T-helper 1 cell treated with Interleukin-12 subunit alpha and Interleukin-12 subunit beta and Interleukin-4 antibody, amounts not matched to agents 30 μg/mL and 1 μg/mL, for 36 hours (primary cell): ENCODE measurements around the gene CDKN2D.
"Not testable (repeated sequence)": the region's sequence is repeated elsewhere in the genome, so short reads cannot be mapped to it uniquely, and the experiment has no call there.

ENCODE experiments used
- H3K27ac Mint-ChIP-seq: one replicate; pipeline ENCODE4 v1.8.0; 2021; ENCODE audit warnings: mild to moderate bottlenecking, mixed read lengths
- H3K27me3 Mint-ChIP-seq: one replicate; pipeline ENCODE4 v1.8.0; 2021; ENCODE audit warnings: low read depth, mixed read lengths
- H3K36me3 Mint-ChIP-seq: one replicate; pipeline ENCODE4 v1.8.0; 2021; ENCODE audit warnings: low read depth, mixed read lengths
- H3K4me1 Mint-ChIP-seq: one replicate; pipeline ENCODE4 v1.8.0; 2021; ENCODE audit warnings: low read depth, mixed read lengths
- H3K4me3 Mint-ChIP-seq: one replicate; pipeline ENCODE4 v1.8.0; 2021; ENCODE audit warnings: mild to moderate bottlenecking, moderate library complexity, mixed read lengths
- H3K9me3 Mint-ChIP-seq: one replicate; pipeline ENCODE4 v1.8.0; 2021; ENCODE audit warnings: mixed read lengths

CDKN2D gene

DNA sequence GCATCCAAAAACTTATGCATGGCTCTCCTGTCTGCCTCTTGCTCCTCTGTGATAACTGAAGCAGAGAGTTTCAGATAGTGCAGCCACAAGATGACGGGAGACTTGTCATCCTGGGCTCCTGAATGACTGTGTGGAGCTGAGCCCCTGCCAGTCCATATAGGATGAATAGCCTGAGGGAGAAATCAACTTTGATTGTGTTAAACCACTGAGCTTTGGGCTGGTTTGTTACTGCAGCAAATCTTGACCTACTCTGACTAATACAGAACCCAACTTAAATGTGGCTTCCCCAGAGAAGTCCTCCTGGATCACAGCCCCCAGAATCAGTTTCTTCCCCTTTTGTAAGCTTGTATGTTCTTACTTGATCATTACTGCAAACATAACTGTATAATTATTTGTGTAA is 36.3 kb downstream of the CDKN2D start:
- peaks cover 3% of the 10 kb centered on the region for H3K9me3 Mint-ChIP-seq
- no peaks in the 10 kb centered on the region for H3K36me3 Mint-ChIP-seq
- H3K27ac Mint-ChIP-seq = no peak overlapping the region
- H3K4me1 Mint-ChIP-seq = no peaks in the 10 kb centered on the region
- no peak overlapping the region for H3K4me3 Mint-ChIP-seq
- peaks cover 27% of the 10 kb centered on the region for H3K27me3 Mint-ChIP-seq

DNA sequence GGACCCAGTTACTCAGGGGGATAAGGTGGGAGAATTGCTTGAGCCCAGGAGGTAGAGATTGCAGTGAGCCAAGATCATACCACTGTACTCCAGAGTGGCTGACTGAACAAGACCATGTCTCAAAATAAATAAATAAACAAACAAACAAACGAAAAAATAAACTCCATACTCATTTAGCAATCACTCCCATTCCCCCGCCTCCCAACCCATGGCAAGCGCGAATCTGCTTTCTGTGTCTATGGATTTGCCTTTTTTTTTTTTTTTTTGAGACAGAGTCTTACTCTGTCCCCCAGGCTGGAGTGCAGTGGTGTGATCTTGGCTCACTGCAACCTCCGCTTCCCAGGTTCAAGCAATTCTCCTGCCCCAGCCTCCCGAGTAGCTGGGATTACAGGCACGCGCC is 41.9 kb downstream of the CDKN2D start:
- peaks cover 12% of the 10 kb centered on the region for H3K27me3 Mint-ChIP-seq
- H3K4me3 Mint-ChIP-seq, H3K9me3 Mint-ChIP-seq, H3K36me3 Mint-ChIP-seq, H3K4me1 Mint-ChIP-seq, H3K27ac Mint-ChIP-seq: not testable (repeated sequence)

DNA sequence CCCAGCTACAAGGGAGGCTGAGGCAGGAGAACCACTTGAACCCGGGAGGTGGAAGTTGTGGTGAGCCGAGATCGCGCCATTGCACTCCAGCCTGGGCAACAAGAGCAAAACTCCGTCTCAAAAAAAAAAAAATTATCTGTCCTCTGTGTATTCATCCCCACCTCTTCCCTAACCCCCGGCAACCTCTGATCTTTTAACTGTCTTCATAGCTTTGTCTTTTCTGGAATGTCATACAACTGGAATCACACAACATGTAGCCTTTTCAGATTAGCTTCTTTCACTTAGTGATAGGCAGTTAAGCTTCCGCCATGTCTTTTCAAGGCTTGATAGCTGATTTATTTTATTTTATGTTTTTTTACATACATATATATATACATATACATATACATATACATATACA is 43.1 kb downstream of the CDKN2D start:
- no peak overlapping the region for H3K27ac Mint-ChIP-seq
- no peaks in the 10 kb centered on the region for H3K9me3 Mint-ChIP-seq
- H3K4me3 Mint-ChIP-seq = no peak overlapping the region
- H3K27me3 Mint-ChIP-seq = peaks cover 15% of the 10 kb centered on the region
- no peaks in the 10 kb centered on the region for H3K4me1 Mint-ChIP-seq
- H3K36me3 Mint-ChIP-seq = no peaks in the 10 kb centered on the region

DNA sequence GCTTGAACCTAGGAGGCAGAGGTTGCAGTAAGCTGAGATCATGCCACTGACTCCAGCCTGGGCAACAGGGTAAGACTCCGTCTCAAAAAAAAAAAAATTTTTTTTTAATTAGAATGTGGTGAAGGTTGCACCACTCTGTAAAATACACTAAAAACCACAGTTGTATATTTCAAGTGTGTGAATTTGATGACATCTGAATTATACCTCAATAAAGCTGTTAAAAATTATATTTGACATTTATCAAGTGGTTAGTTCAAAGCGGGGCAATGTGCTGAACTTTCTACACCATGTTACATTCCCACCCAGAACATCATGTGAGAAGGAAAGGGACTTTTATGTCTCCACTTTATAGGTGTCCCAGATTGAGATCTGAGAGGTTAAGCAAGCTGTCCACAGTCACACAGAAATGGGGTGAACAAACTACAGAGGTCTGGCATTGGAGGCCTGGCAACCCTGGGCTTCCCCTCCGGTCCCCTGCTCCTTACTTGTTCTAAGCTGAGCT is 45.6 kb downstream of the CDKN2D start:
- Mint-ChIP-seq H3K4me1 (peaks cover 14% of the 10 kb centered on the region), H3K4me3 (no peak overlapping the region), H3K36me3 (peaks cover 3% of the 10 kb centered on the region), H3K9me3 (no peaks in the 10 kb centered on the region), H3K27me3 (peaks cover 34% of the 10 kb centered on the region), H3K27ac (no peak overlapping the region)

DNA sequence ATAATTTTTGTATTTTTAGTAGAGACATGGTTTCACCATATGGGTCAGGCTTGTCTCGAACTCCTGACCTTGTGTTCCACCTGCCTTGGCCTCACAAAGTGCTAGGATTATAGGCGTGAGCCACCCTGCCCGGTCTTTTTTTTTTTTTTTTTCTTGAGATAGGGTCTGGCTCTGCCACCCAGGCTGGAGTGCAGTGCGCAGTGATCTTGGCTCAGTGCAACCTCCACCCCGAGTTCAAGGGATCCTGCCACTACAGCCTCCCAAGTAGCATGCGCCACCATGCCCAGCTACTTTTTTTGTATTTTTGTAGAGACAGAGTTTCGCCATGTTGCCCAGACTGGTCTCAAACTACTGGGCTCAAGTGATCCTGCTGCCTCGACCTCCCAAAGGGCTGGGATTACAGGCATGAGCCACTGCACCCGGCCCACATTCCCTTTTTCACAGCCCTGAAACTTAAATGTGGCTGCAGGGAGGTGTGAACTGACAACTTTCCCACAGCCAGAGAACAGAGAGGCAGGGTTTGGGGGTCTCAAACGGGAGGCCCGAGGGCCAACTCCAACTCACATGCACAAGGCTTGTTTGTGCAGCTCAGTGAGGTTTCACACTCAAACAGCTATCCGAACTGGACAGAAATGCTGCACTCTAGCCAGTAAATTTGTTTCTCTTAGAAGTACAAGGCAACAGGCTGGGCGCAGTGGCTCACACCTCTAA is 47.2 kb downstream of the CDKN2D start:
- H3K4me3 Mint-ChIP-seq = no peak overlapping the region
- H3K36me3 Mint-ChIP-seq = peaks cover 3% of the 10 kb centered on the region
- H3K27me3 Mint-ChIP-seq = peaks cover 42% of the 10 kb centered on the region
- no peaks in the 10 kb centered on the region for H3K9me3 Mint-ChIP-seq
- H3K27ac Mint-ChIP-seq = no peak overlapping the region
- H3K4me1 Mint-ChIP-seq = peaks cover 19% of the 10 kb centered on the region

DNA sequence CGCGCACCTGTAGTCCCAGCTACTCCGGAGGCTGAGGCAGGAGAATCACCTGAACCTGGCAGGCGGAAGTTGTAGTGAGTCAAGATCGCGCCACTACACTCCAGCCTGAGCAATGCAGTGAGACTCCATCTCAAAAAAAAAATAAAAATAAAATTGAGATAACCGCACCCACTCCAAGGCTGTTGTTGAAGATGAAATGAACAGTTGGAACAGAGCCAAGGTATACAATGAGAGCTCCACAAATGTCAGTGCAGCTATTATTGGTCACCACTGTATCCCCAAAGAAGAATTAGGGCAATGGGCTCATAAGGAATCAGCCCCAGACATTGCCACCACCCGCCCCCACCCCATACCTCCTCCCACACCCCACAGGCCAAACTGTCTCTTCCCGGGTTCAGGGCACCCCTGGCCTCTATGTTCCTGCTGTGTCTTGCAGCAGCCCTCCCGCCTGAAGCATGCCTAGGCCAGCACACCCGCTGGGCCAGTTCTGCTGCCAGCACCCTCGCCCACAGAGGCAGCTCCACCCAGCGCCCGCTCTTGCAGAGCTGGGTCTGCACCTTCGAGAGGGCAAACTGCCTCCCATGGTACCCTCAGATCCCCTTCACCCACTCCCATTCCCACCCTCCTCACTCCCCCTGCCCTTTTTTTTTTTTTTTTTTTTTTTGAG is 48.0 kb downstream of the CDKN2D start:
- Mint-ChIP-seq H3K27me3 (peaks cover 50% of the 10 kb centered on the region), H3K9me3 (no peaks in the 10 kb centered on the region), H3K27ac (no peak overlapping the region)

DNA sequence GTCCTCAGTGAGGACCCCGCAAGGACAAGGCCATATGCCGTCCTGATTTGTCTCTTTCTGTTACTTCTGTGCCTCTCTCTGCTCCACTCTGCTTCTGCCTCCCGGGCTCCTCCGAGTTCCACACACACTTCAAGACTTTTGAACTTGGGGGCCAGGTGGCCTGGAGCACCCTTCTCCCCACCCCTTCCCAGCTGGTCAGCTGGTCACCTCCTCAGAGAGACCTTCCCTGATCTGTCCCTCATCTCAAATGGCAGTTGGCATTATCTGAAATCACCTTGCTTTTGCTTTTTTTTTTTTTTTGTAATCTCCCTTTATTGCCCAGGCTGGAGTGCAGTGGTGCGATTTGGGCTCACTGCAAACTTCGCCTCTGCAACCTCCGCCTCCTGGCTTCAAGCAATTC is 49.4 kb downstream of the CDKN2D start:
- Mint-ChIP-seq H3K36me3 (peaks cover 3% of the 10 kb centered on the region), H3K27me3 (peaks cover 59% of the 10 kb centered on the region), H3K27ac (no peak overlapping the region), H3K4me3 (peak overlapping the region; percentile 57), H3K9me3 (no peaks in the 10 kb centered on the region), H3K4me1 (peaks cover 20% of the 10 kb centered on the region)

More for the DNA sequence above, 48.0 kb downstream of the CDKN2D start:
- Mint-ChIP-seq H3K4me1 (peaks cover 20% of the 10 kb centered on the region), H3K4me3 (no peak overlapping the region), H3K36me3 (peaks cover 3% of the 10 kb centered on the region)

DNA sequence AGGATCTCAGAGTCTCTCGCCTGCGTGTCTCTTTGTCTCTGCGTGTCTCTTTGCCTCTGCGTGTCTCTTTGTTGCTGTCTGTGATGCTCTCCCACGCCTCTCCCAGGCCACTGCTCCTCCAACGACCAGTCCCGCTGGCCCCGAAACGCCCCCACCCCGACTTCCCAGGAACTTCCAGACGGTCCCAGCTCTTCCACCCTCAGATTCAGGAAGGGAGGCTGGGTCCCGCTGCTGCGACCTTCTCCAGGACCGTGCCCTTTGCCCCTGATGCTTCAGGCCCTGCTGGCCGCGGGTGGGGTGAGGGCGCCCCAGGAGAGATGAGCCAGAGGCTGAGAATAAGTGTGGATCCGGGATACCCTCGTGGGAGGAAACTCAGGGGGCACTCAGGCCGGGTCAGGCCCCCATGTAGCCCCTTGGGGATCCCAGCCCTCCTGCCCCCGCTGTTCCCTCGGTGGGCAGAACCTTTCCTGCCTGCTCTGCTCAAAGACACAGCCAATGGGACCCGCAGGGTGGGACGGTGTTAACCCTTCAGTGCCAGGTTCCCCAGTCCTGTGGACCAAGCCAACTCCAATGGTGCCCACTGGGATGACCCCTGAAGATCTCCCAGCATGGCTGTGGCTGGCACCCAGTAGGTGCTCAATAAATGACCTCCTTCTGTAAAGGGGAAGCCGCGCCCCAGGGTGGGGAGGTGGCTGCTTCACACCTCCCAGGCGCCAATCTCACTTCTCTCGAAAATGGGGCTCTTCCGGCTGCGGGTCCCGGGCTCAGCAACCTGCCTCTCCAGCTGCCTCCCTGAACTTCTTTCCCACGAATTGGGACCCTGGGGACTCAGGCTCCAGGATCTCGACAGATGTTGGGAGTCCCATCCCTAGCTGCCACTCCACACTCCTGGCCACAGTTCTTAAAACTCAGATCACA is 50.1 kb downstream of the CDKN2D start:
- peak overlapping the region; percentile 71 for H3K4me3 Mint-ChIP-seq
- peaks cover 21% of the 10 kb centered on the region for H3K4me1 Mint-ChIP-seq
- H3K27ac Mint-ChIP-seq = no peak overlapping the region
- H3K9me3 Mint-ChIP-seq = no peaks in the 10 kb centered on the region
- peaks cover 66% of the 10 kb centered on the region for H3K27me3 Mint-ChIP-seq
- peaks cover 3% of the 10 kb centered on the region for H3K36me3 Mint-ChIP-seq

DNA sequence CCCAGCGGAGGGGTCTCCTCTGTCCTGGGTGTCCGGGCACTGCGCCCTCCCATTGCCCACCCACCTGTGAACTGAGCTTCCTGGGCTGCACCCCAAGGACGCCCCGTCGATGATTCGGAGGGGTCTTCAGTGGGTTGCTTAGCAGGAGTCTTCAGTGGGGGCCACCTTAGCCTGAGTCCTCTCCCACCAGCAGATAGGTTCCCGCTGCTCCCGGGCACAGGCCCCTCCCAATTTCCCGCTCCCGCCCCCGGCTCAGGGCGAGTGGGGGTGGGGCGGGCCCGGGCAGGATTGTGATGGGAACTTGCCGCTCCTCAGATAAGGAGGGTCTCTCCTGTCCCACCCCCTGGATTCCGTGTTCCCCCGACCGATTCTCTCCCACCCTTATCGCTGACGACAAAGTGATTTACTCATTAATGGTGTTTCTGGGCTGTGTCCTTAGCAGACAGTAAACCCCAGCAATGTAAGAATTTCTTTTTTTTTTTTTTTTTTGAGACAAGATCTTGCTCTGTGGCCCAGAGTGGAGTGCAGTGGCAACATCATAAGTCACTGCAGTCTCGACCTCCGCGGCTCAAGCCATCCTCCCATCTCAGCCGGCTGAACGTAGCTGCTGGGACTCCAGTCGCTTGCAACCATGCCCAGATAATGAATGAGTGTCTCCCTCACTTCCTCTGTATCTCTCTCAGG is 50.9 kb downstream of the CDKN2D start:
- H3K4me3 Mint-ChIP-seq = peak overlapping the region; percentile 71
- H3K27ac Mint-ChIP-seq = no peak overlapping the region
- peaks cover 74% of the 10 kb centered on the region for H3K27me3 Mint-ChIP-seq
- peaks cover 3% of the 10 kb centered on the region for H3K36me3 Mint-ChIP-seq
- peaks cover 21% of the 10 kb centered on the region for H3K4me1 Mint-ChIP-seq
- no peaks in the 10 kb centered on the region for H3K9me3 Mint-ChIP-seq

DNA sequence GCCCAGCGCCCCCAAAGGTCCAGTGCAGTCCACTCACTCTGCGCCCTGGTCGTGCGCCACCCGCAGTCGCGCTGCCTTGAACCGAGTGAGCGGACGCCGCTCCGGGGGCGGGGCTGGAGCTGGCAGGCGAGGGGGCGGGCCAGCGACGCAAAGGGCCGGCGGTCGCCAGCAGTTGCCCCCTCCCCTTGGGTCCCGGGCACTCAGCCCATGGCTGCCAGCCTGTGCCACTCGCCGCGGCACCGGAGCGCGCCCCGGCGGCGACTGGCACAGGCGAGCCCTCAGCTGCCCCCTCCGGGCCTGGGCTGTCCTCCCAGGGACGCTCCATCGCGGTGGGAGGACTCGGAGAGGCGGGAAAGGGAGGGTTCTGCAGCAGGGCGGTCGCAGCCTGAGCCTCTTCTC is 51.4 kb downstream of the CDKN2D start, which contains the start of gene S1PR5:
TSS of gene S1PR5 (minus strand) at position 87 of the 399 bp plus-strand sequence. CDS start 2,436 bp downstream, outside the sequence.
- Mint-ChIP-seq H3K36me3 (peaks cover 3% of the 10 kb centered on the region), H3K27ac (no peak within 1 kb of the TSS), H3K9me3 (no peaks in the 10 kb centered on the region), H3K4me1 (peaks cover 21% of the 10 kb centered on the region), H3K4me3 (peak within 1 kb of the TSS; percentile 71), H3K27me3 (peaks cover 76% of the 10 kb centered on the region)

DNA sequence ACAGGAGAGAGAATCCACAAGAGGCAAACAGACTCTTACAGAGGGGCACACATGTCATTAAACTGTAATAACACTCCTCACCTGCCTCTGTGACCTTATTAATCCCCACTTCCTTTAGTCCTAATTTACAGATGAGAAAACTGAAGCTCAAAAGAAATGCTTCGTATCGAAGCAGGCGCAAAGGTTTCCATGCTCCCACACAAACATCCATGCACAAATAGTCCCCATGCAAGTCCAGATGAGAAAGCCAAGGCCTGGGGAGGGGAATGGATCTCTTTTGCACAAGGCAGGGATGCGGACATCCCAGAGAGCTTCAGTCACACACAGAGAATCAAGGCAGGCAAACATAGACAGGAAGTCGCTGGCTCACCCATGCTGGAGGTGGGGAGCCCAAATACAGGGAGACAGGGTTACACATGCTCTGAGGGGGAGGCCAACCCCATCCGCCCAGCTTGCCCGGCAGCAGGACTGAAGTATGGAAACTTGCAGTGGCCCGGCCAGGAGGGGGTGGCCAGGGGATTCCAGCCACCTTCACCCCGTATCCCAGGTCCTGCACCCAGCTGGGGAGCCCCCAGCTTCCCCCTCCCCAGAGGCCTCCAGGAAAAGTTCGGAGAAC is 52.0 kb downstream of the CDKN2D start:
- H3K9me3 Mint-ChIP-seq = no peaks in the 10 kb centered on the region
- peaks cover 71% of the 10 kb centered on the region for H3K27me3 Mint-ChIP-seq
- H3K4me3 Mint-ChIP-seq = peak overlapping the region; percentile 30
- H3K4me1 Mint-ChIP-seq = peaks cover 21% of the 10 kb centered on the region
- H3K27ac Mint-ChIP-seq = no peak overlapping the region
- H3K36me3 Mint-ChIP-seq = peaks cover 3% of the 10 kb centered on the region
